Suppressor macrophage (primary cell): Measurements from ENCODE around the gene MOG.

Source experiments
- DNase-seq, 4 experiments: peaks; one replicate each; pipeline ENCODE4 v3.0.0-alpha.2; 2020 to 2022
- total RNA-seq, 17 experiments: gene quantifications; one replicate each; lab custom pipeline; 2026; ENCODE audit warnings: mixed read lengths in 6 of 17, inconsistent platforms in 3 of 17; lab: John Stamatoyannopoulos, UW

The MOG gene
- 0 to 1.9 (median 0) reads per million in 17 experiments for total RNA-seq

- DNase-seq: no peak
These were observed at the start of gene MOG for GRCh38 chr6:29656798-29657197. MOG (plus strand) TSS chr6:29657092; CDS start chr6:29657210, 118 bp downstream.

DNA sequence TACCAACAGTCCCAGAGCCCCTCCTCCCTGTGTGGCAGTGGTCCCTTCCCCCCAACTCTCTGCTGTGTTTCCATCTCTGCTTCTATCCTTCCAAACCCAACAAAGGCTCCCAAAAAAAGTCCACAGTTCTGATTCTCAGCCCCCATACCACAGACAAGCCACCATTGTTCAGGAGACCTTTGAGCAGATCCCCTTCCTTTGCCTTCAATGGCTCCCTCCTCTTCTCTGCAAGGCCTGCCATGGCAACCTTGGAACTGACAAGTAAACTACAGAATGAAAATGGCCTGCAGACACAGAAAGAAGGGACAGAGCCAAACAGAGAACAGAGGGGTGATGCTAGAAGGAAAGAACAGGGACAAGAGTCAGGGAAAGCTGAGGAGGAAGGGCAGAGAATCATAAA lies 48.8 kb upstream of the MOG start:
- no peak for DNase-seq

GRCh38 chr6:29610540-29610939 lies 46.4 kb upstream of the MOG start:
- no peak for DNase-seq

- DNase-seq: no peak
These were observed 45.5 kb upstream of the MOG start for GRCh38 chr6:29611426-29611825.

GRCh38 chr6:29617782-29618554 lies 38.9 kb upstream of the MOG start:
- no peak for DNase-seq

- peak; percentile 44 to 74 (median 60) for DNase-seq
These were observed 37.2 kb upstream of the MOG start for GRCh38 chr6:29619578-29620160.

DNA sequence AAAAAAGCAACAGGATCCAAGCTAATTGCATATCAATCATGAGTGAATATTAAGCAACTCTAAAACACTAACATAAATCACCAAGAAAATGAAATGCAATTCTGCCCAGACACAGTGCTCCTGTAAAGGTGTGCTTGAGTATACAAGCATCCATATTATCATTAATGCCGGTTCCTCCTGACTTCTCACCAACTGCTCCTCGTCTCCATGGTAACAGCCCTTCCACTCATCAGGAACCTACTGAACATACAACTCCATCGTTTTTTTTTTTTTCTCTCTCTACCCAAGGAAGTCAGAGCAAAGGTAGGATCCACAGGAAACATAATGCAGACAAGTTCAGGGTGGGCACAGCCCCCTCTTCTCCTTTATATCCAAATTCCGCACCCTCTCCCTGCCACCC lies 36.3 kb upstream of the MOG start:
- no peak for DNase-seq

DNA sequence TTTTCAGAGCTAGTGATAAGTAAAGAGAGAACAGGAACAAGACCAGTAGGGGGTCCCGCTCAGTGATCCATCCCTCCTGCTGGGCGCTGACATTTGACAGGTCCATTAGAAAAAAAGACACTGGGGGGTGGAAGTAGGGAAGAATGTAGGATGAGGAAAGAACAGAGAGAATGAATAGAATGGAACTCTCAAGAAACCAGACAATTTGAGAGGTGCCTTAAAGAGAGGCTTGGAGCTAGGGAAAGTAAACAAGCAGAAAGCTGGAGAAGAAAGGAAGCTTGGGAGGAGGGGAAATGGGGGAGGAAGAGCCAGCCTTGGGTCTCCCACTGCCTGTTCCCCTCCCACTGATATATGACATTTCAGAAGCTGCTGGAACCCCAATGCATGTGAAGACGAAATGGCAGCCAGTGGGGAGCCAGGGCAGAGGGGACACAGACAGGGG lies 32.4 kb upstream of the MOG start:
- DNase-seq: no peak

- DNase-seq: no peak
These were observed 31.5 kb upstream of the MOG start for GRCh38 chr6:29625337-29625930.

GRCh38 chr6:29626948-29627754 lies 29.7 kb upstream of the MOG start:
- DNase-seq: no peak

- peak; percentile 23 to 62 (median 52) for DNase-seq
These were observed 29.0 kb upstream of the MOG start for GRCh38 chr6:29627755-29628418.

DNA sequence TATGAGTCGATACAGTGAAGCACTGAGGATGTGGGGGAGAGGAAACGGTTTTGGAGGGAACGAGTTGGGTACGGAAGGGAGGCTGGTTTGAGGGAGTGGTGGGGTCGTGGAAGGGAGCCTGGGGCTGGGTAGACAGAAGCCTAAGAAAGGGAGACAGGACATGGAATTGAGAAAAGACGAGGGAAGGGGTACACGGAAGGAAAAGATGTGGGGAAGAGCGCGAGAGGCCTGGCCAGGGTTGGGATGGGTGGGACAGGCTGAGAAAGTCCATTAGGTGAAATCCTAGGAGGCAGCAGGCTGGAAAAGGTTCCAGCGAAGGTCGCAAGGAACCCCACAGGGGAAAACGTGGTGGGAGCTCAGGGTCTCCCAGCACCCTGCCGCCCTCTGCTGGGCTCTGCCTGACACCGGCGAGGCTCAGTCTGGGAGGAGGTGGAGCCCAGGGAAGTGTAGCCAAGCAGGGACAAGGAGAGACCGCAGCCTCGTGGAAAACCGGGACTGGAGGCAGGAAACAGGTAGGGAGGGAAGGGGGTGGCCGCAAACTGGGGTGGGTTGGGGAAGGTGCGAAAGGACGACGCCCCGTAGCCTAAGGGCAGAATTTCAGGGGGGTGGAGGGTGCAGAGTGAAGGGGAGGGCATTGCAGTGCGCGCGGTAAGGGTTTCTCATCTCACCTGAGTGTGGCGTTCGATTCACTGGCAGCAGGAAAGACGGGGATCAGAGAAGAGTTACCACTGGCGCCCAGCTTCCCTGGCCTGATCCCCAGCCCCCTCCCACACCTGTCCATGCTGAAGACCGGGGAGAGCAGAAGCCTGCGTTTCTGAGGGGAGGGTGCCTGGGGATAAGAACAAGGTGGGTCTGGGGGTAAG lies 28.2 kb upstream of the MOG start:
- DNase-seq: peak; percentile 50 to 70 (median 58)

- no peak for DNase-seq
These were observed 27.3 kb upstream of the MOG start for GRCh38 chr6:29629571-29629970.

DNA sequence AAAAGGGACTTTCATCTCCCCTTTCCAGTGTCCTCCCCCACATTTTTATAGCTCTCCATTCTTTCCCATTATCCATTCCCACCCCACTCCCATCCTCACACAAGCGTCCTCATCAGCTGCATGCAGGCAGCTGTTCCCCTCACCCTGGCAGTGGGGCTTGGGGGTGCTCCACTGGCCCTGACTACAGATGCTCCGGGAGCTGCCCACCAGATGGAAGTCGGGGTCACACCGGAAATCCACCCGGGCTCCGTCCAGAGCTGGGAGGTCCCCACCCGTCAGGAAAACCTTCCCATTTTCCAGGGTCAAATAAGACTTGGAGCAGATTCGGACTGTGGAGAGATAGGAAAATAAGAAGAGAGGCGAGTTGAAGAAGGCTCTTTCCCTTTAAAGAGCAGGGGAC lies 26.6 kb upstream of the MOG start:
- DNase-seq: no peak

GRCh38 chr6:29631209-29631810 lies 25.6 kb upstream of the MOG start:
- DNase-seq: no peak

DNA sequence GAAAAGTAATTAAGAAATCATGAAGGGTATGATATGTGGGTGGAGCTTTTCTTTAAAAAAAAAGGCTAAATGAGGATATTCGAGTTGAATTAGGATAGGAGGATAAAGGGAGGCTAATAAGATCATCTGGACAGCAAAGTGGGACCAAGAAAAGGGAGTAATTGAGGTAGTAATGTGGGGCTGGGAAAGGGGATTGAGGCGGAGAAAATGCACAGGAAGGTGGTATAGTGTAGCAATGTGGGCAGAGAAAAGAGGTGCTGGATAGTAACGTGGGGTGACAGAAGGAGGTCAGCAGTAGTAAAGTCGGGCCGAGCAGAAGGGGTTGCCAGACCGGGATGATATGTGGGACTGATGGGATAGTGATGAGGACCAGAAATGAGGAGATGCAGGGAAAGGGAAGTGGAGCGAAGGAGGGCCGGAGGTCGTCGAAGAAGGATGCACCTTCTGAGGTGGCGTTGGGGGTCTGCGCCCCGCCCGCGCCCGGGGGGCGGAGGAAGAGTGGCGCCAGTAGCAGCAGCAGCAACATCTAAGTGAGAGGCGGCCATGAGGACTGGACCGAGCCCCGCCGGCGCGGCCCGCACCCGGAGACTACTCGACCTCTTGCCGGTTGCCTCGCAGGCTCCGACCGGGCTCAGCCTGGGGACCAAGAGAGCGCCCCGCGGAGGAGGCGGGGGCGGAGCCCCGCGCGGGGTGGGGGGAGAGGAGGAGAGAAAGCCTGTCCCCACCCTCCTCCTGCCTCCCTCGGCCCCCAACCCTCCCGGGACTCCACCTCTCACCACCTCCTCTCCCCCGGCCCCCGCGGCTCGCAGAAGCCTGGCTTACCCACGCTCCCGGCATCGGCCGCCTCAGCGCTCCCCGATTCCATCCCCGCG lies 24.8 kb upstream of the MOG start:
- peak in 2 of 4 experiments; percentile 18 to 32 for DNase-seq

GRCh38 chr6:29632789-29633533 lies 23.9 kb upstream of the MOG start, which contains the start of gene GABBR1:
GABBR1 (minus strand) TSS chr6:29633183; CDS start chr6:29632385, 798 bp downstream.
- peak; percentile 62 to 89 (median 78) for DNase-seq

GRCh38 chr6:29633534-29633905 lies 23.4 kb upstream of the MOG start:
- DNase-seq: no peak

GRCh38 chr6:29637247-29637646 lies 19.6 kb upstream of the MOG start:
- no peak for DNase-seq
